GM23338 (cell line): Measurements from ENCODE around the gene CGB1. TPM values are rescaled to one million over a fixed set of nuclear protein-coding genes. Genes with fewer than 3 reads are reported as not detected.

ENCODE experiments used
- ATAC-seq: fragments of 200-7000 bp; cut with Tn5 transposase; 3 replicates; pipeline ENCODE4 v1.9.1; 2020
- DNase-seq: peaks from one replicate; pipeline ENCODE4 v3.0.0-alpha.2; 2015; ENCODE audit warnings: low spot score
- H2AFZ ChIP-seq: fragments of 200-600 bp; sonication (generic); 2 replicates; pipeline ENCODE4 v1.8.0; 2016; ENCODE audit warnings: antibody characterized with exemption, mild to moderate bottlenecking, moderate library complexity
- H3F3A ChIP-seq: fragments of 200-600 bp; sonication (generic); replicated peaks from 2 replicates; pipeline ENCODE4 v1.8.0; 2017; ENCODE audit warnings: antibody characterized with exemption, mixed run types, low read depth
- H3K27ac ChIP-seq: fragments of 200-600 bp; sonication (generic); 2 replicates; pipeline ENCODE4 v1.6.1; 2016; ENCODE audit warnings: low read depth
- H3K27me3 ChIP-seq: fragments of 200-600 bp; sonication (generic); 2 replicates; pipeline ENCODE4 v1.8.0; 2016; ENCODE audit warnings: mild to moderate bottlenecking, mixed run types, moderate library complexity; ENCODE audit not compliant: insufficient read depth
- H3K36me3 ChIP-seq: fragments of 200-600 bp; sonication (generic); 2 replicates; pipeline ENCODE4 v1.8.0; 2016; ENCODE audit warnings: mild to moderate bottlenecking; ENCODE audit not compliant: insufficient read depth
- H3K4me1 ChIP-seq: fragments of 200-600 bp; sonication (generic); 2 replicates; pipeline ENCODE4 v1.8.0; 2016; ENCODE audit warnings: mild to moderate bottlenecking, moderate library complexity; ENCODE audit not compliant: insufficient read depth
- H3K4me2 ChIP-seq: fragments of 200-600 bp; sonication (generic); 2 replicates; pipeline ENCODE4 v1.7.1; 2017; ENCODE audit warnings: mixed run types
- H3K4me3 ChIP-seq: fragments of 200-600 bp; sonication (generic); 2 replicates; pipeline ENCODE4 v1.6.1; 2016; ENCODE audit warnings: mixed run types
- H3K79me2 ChIP-seq: fragments of 200-600 bp; sonication (generic); replicated peaks from 2 replicates; pipeline ENCODE4 v1.8.0; 2017; ENCODE audit warnings: mild to moderate bottlenecking; ENCODE audit not compliant: insufficient read depth
- H3K9me2 ChIP-seq: fragments of 200-600 bp; sonication (generic); 2 replicates; pipeline ENCODE4 v1.8.0; 2017; ENCODE audit not compliant: insufficient read depth
- H4K20me1 ChIP-seq: fragments of 200-600 bp; sonication (generic); replicated peaks from 2 replicates; pipeline ENCODE4 v1.8.0; 2017; ENCODE audit warnings: mild to moderate bottlenecking; ENCODE audit not compliant: insufficient read depth
- H3K27ac Mint-ChIP-seq: 2 replicates; pipeline ENCODE4 v1.8.0; 2020; ENCODE audit warnings: inconsistent platforms, mild to moderate bottlenecking, moderate library complexity, mixed read lengths
- H3K27me3 Mint-ChIP-seq: 3 replicates; pipeline ENCODE4 v1.8.0; 2022; ENCODE audit warnings: low read depth, mild to moderate bottlenecking, moderate library complexity, mixed read lengths, inconsistent platforms; ENCODE audit not compliant: insufficient read depth, poor library complexity
- H3K36me3 Mint-ChIP-seq: 3 replicates; pipeline ENCODE4 v1.8.0; 2021; ENCODE audit warnings: low read depth, mild to moderate bottlenecking, inconsistent platforms, moderate library complexity, mixed read lengths
- H3K4me1 Mint-ChIP-seq: 3 replicates; pipeline ENCODE4 v1.8.0; 2020; ENCODE audit warnings: mild to moderate bottlenecking, inconsistent platforms, mixed read lengths
- H3K4me3 Mint-ChIP-seq: 3 replicates; pipeline ENCODE4 v1.8.0; 2021; ENCODE audit warnings: moderate library complexity, mild to moderate bottlenecking, inconsistent platforms, mixed read lengths
- H3K9me3 Mint-ChIP-seq: 3 replicates; pipeline ENCODE4 v1.8.0; 2020; ENCODE audit warnings: moderate library complexity, mild to moderate bottlenecking, inconsistent platforms, mixed read lengths
- CREB1 ChIP-seq: fragments of 250-450 bp; sonication (Bioruptor Pico); IDR thresholded peaks from 2 replicates; pipeline ENCODE4 v1.5.0; 2020; ENCODE audit warnings: low read depth, mild to moderate bottlenecking, moderate library complexity
- ETS1 ChIP-seq: IDR thresholded peaks from 2 replicates; pipeline ENCODE4 v1.6.1; 2016; ENCODE audit warnings: antibody characterized with exemption
- EZH2phosphoT487 ChIP-seq: fragments of 200-600 bp; sonication (generic); IDR thresholded peaks from one replicate; pipeline ENCODE4 v1.8.1; 2018; ENCODE audit warnings: antibody characterized with exemption; ENCODE audit not compliant: unreplicated experiment
- NANOG ChIP-seq: IDR thresholded peaks from 2 replicates; pipeline ENCODE4 v1.6.1; 2016; ENCODE audit warnings: antibody characterized with exemption, borderline replicate concordance
- REST ChIP-seq: IDR thresholded peaks from one replicate; pipeline ENCODE4 v1.6.1; 2018; ENCODE audit warnings: antibody characterized with exemption; ENCODE audit not compliant: unreplicated experiment
- polyA plus RNA-seq: library from polyadenylated mRNA; unstranded; fragments of >200 nt; fragmentation: Nextera tagmentation; extraction: Ambion mirVana; gene quantifications from 2 replicates; pipeline ENCODE4 v1.2.1, GENCODE V29; 2016
- total RNA-seq: library from RNA; depleted of rRNA; stranded (reverse); fragments of >200 nt; shearing (Covaris generic); gene quantifications from 2 replicates; pipeline ENCODE4 v1.2.3, GENCODE V29; 2014

CGB1 gene
- total and polyA plus RNA-seq, 2 experiments from 2014 or later: 0.52 TPM; not detected in 1

GRCh38 chr19:49009828-49010227, 26.9 kb downstream of the CGB1 start:
- no peak for TF ChIP-seq CREB1 (CRISPR knock-in tag)
- TF ChIP-seq ETS1: no peak
- no peak for TF ChIP-seq NANOG
- TF ChIP-seq EZH2phosphoT487: no peak
- Histone ChIP-seq H3K4me2 (no peak overlapping the region), H3F3A (no peaks in the 10 kb centered on the region), H4K20me1 (no peaks in the 10 kb centered on the region; the same call in 1 of the 2 replicates), H3K27me3 (no peaks in the 10 kb centered on the region), H3K9me2 (no peaks in the 10 kb centered on the region), H3K79me2 (no peaks in the 10 kb centered on the region), H3K4me1 (no peaks in the 10 kb centered on the region), H3K27ac (no peak overlapping the region), H3K36me3 (peaks cover 16% of the 10 kb centered on the region), H2AFZ (no peak overlapping the region), H3K4me3 (no peak overlapping the region)
- H3K4me3 Mint-ChIP-seq: no peak overlapping the region
- H3K27ac Mint-ChIP-seq: no peak overlapping the region
- peaks cover 7% of the 10 kb centered on the region for H3K27me3 Mint-ChIP-seq
- ATAC-seq (no peak), DNase-seq (no peak)
- no peaks in the 10 kb centered on the region; the same call in 2 of the 3 replicates for H3K9me3 Mint-ChIP-seq
- no peaks in the 10 kb centered on the region for H3K4me1 Mint-ChIP-seq
- H3K36me3 Mint-ChIP-seq: peaks cover 74% of the 10 kb centered on the region

GRCh38 chr19:49006905-49007304, 29.8 kb downstream of the CGB1 start:
- Histone ChIP-seq H3K9me2 (no peaks in the 10 kb centered on the region), H3K79me2 (no peaks in the 10 kb centered on the region), H3K27ac (no peak overlapping the region), H3K4me2 (no peak overlapping the region), H3K36me3 (peaks cover 27% of the 10 kb centered on the region), H4K20me1 (no peaks in the 10 kb centered on the region; the same call in 1 of the 2 replicates), H3K4me1 (no peaks in the 10 kb centered on the region), H3F3A (no peaks in the 10 kb centered on the region), H3K4me3 (no peak overlapping the region), H3K27me3 (no peaks in the 10 kb centered on the region), H2AFZ (no peak overlapping the region)
- ATAC-seq (no peak), DNase-seq (no peak)
- H3K27me3 Mint-ChIP-seq: no peaks in the 10 kb centered on the region
- H3K4me3 Mint-ChIP-seq: no peak overlapping the region
- H3K36me3 Mint-ChIP-seq: peaks cover 77% of the 10 kb centered on the region
- no peaks in the 10 kb centered on the region for H3K4me1 Mint-ChIP-seq
- H3K9me3 Mint-ChIP-seq: no peaks in the 10 kb centered on the region; the same call in 2 of the 3 replicates
- no peak overlapping the region for H3K27ac Mint-ChIP-seq
- TF ChIP-seq REST: no peak
